K562 (cell line): ENCODE measurements around the gene MRPL40. TPM values are rescaled to one million over a fixed set of nuclear protein-coding genes. Genes with fewer than 3 reads are reported as not detected.

Experiments
- ATAC-seq: fragments of 200-7000 bp; cut with Tn5 transposase; 3 replicates; pipeline ENCODE4 v1.9.1; 2020; ENCODE audit warnings: moderate library complexity
- BruUV-seq: library from RNA; stranded (reverse); fragments of 400-500 nt; replicated peaks from 2 replicates; lab custom pipeline; 2021; lab: Mats Ljungman, UMichigan
- CTCF ChIA-PET: fragments of 300-600 bp; formaldehyde crosslinking; extraction: SDS; loops from one replicate; lab custom pipeline; 2021; ENCODE audit warnings: low intra/inter-chr PET ratio; lab: Yijun Ruan, JAX
- POLR2A ChIA-PET: fragments of 300-600, 350-650 bp; sonication (Branson Sonifier 250); formaldehyde crosslinking; extraction: SDS; loops from one replicate; lab custom pipeline; 2021; ENCODE audit warnings: antibody characterized with exemption, inconsistent platforms; lab: Yijun Ruan, JAX
- DNase-seq, 4 experiments: peaks; one replicate each; pipeline versions ENCODE4 v3.0.0 to v3.0.0-alpha.2; 2011 to 2018; ENCODE audit warnings: low spot score in 3 of 4, mixed read lengths in 3 of 4; ENCODE audit errors: extremely low read depth in 1 of 4
- FAIRE-seq: peaks from 2 replicates; lab custom pipeline; 2011; peaks lifted over from hg19 to GRCh38; lab: Jason Lieb, UNC
- H2AFZ ChIP-seq: 2 replicates; pipeline ENCODE4 v1.6.0; 2011; ENCODE audit warnings: low read depth, low read length, control low read depth, inconsistent platforms
- H3K27ac ChIP-seq: fragments of 200-600 bp; 3 replicates; pipeline ENCODE4 v1.8.0; 2011; ENCODE audit warnings: low read depth, mild to moderate bottlenecking, control low read depth, inconsistent platforms, low read length, moderate library complexity, mixed read lengths; ENCODE audit errors: extremely low read depth
- H3K27me3 ChIP-seq, 2 experiments: fragments of 300-600 bp in 1 of 2; 2 replicates in 1 of 2; 3 replicates in 1 of 2; pipeline versions ENCODE4 v1.6.0 to v1.8.0; 2011; ENCODE audit warnings: inconsistent platforms in 2 of 2, low read length in 2 of 2, mild to moderate bottlenecking in 1 of 2, mixed read lengths in 1 of 2, moderate library complexity in 1 of 2; ENCODE audit not compliant: control insufficient read depth in 2 of 2, insufficient read depth in 2 of 2
- H3K36me3 ChIP-seq: fragments of 300-600 bp; 3 replicates; pipeline ENCODE4 v1.8.0; 2011; ENCODE audit warnings: mild to moderate bottlenecking, low read length, inconsistent platforms; ENCODE audit not compliant: control insufficient read depth, insufficient read depth
- H3K4me1 ChIP-seq, 2 experiments: fragments of 200-600 bp in 1 of 2; replicated peaks in 1 of 2; 2 replicates in 1 of 2; 3 replicates in 1 of 2; pipeline versions ENCODE4 v1.5.1 to v1.8.0; 2011; ENCODE audit warnings: inconsistent platforms in 2 of 2, low read length in 2 of 2, mild to moderate bottlenecking in 1 of 2, mixed read lengths in 1 of 2, moderate library complexity in 1 of 2; ENCODE audit not compliant: control insufficient read depth in 2 of 2, insufficient read depth in 2 of 2
- H3K4me2 ChIP-seq: 2 replicates; pipeline ENCODE4 v1.6.1; 2011; ENCODE audit warnings: low read length, control low read depth, inconsistent platforms, mixed read lengths; ENCODE audit not compliant: insufficient read depth
- H3K4me3 ChIP-seq: fragments of 200-600 bp; sonication (generic), shearing (Covaris generic); 2 replicates; pipeline ENCODE4 v1.5.1; 2016; ENCODE audit warnings: control low read depth, inconsistent platforms
- H3K79me2 ChIP-seq: fragments of 200-600 bp; 3 replicates; pipeline ENCODE4 v1.8.0; 2011; ENCODE audit warnings: low read length, inconsistent platforms; ENCODE audit not compliant: control insufficient read depth, insufficient read depth
- H3K9ac ChIP-seq, 2 experiments: 2 replicates each; pipeline versions ENCODE4 v1.6.0 to v1.6.1; 2011; ENCODE audit warnings: low read depth in 2 of 2, low read length in 2 of 2, control low read depth in 1 of 2, inconsistent platforms in 1 of 2, mild to moderate bottlenecking in 1 of 2, mixed read lengths in 1 of 2; ENCODE audit not compliant: insufficient read depth in 1 of 2
- H3K9me1 ChIP-seq: one replicate; pipeline ENCODE4 v1.6.0; 2011; ENCODE audit warnings: inconsistent platforms, mild to moderate bottlenecking, low read length, moderate library complexity; ENCODE audit not compliant: control insufficient read depth, insufficient read depth
- H3K9me3 ChIP-seq: replicated peaks from 2 replicates; pipeline ENCODE4 v1.5.1; 2011; ENCODE audit warnings: low read depth, low read length, inconsistent platforms; ENCODE audit not compliant: control insufficient read depth, insufficient read depth
- H4K20me1 ChIP-seq: replicated peaks from 2 replicates; pipeline ENCODE4 v1.6.1; 2011; ENCODE audit warnings: low read length, inconsistent platforms, mixed read lengths; ENCODE audit not compliant: control insufficient read depth, insufficient read depth
- ELF2 ChIP-seq: fragments of 250-450 bp; sonication (Bioruptor Pico); IDR thresholded peaks from 2 replicates; pipeline ENCODE4 v1.5.0; 2021; ENCODE audit warnings: mild to moderate bottlenecking
- ID3 ChIP-seq, 2 experiments: fragments of 250-450 bp in 1 of 2; fragments of 450-650 bp in 1 of 2; sonication (Bioruptor Pico) in 1 of 2; IDR thresholded peaks; 2 replicates each; pipeline versions ENCODE4 v1.6.1 to v1.8.0; 2016 to 2021; ENCODE audit warnings: mild to moderate bottlenecking in 2 of 2, moderate library complexity in 2 of 2, missing compliant biosample characterization in 1 of 2, missing genetic modification characterization in 1 of 2
- MEIS2 ChIP-seq: fragments of 450-650 bp; IDR thresholded peaks from 2 replicates; pipeline ENCODE4 v1.6.1; 2014; ENCODE audit warnings: mild to moderate bottlenecking; ENCODE audit not compliant: partially characterized antibody
- MLX ChIP-seq, 2 experiments: fragments of 450-650 bp in 1 of 2; sonication (generic) in 1 of 2; formaldehyde crosslinking; conservative IDR thresholded peaks; 2 replicates each; pipeline versions ENCODE4 v1.4.0 to v1.8.1; 2020 to 2022; ENCODE audit warnings: mild to moderate bottlenecking in 1 of 2, missing genetic modification reagents in 1 of 2
- NCOA2 ChIP-seq, 2 experiments: fragments of 450-650 bp; IDR thresholded peaks; 2 replicates each; pipeline ENCODE4 v1.6.1; 2018; ENCODE audit warnings: mild to moderate bottlenecking in 2 of 2, moderate library complexity in 1 of 2; ENCODE audit not compliant: partially characterized antibody in 2 of 2
- POLR2AphosphoS2 ChIP-seq: IDR thresholded peaks from 2 replicates; pipeline ENCODE4 v1.6.1; 2012; ENCODE audit warnings: low read length, improper control_type of control experiment
- SMAD2 ChIP-seq: fragments of 150-350 bp; IDR thresholded peaks from 2 replicates; pipeline ENCODE4 v1.6.1; 2014; ENCODE audit warnings: low read depth, mild to moderate bottlenecking, low read length
- SRF ChIP-seq, 2 experiments: fragments of 250-450, 450-650 bp in 1 of 2; sonication (Bioruptor Pico) in 1 of 2; sonication (generic) in 1 of 2; formaldehyde crosslinking; IDR thresholded peaks; 2 replicates each; pipeline versions ENCODE4 v1.5.0 to v1.5.1; 2020 to 2022; ENCODE audit warnings: mild to moderate bottlenecking in 1 of 2, missing genetic modification reagents in 1 of 2
- STAT5B ChIP-seq: fragments of 250-450 bp; sonication (Bioruptor Pico); IDR thresholded peaks from 2 replicates; pipeline ENCODE4 v1.8.0; 2021; ENCODE audit warnings: mild to moderate bottlenecking, inconsistent platforms
- ZBTB11 ChIP-seq, 3 experiments: fragments of 200-800 bp in 1 of 3; fragments of 250-450 bp in 1 of 3; fragments of 450-650 bp in 1 of 3; sonication (Bioruptor Pico) in 1 of 3; sonication (Bioruptor generic) in 1 of 3; formaldehyde crosslinking in 1 of 3; IDR thresholded peaks; 2 replicates each; pipeline versions ENCODE4 v1.6.1 to v1.8.0; 2016 to 2022; ENCODE audit warnings: mild to moderate bottlenecking in 2 of 3, missing genetic modification characterization in 2 of 3, missing compliant biosample characterization in 1 of 3, moderate library complexity in 1 of 3
- ZBTB2 ChIP-seq: fragments of 450-650 bp; IDR thresholded peaks from 2 replicates; pipeline ENCODE4 v1.6.1; 2016; ENCODE audit warnings: antibody characterized with exemption
- ZNF707 ChIP-seq: fragments of 250-450 bp; sonication (Bioruptor Pico); conservative IDR thresholded peaks from 2 replicates; pipeline ENCODE4 v1.8.0; 2022; ENCODE audit warnings: inconsistent platforms, mild to moderate bottlenecking, moderate library complexity
- WGBS: fragments of 100-300 bp; shearing (Covaris generic); methylation state at CpG from one replicate; pipeline ENCODE4 v1.1.6; 2016; ENCODE audit warnings: low coverage, mixed read lengths; ENCODE audit not compliant: insufficient coverage; ENCODE audit errors: missing lambda C conversion rate; 5-methylcytosine and 5-hydroxymethylcytosine counted together
- in situ Hi-C: fragments of 300-500 bp; cut with MboI; formaldehyde crosslinking; loops from 4 replicates; pipeline ENCODE4 v1.15.0; 2018; ENCODE audit warnings: inconsistent platforms, mixed read lengths
- intact Hi-C: fragments of 100-400 bp; cut with micrococcal nuclease; formaldehyde crosslinking; loops from 2 replicates; pipeline ENCODE4 v1.14.2; 2022
- polyA plus RNA-seq, 8 experiments: library from polyadenylated mRNA; depleted of rRNA in 4 of 8; stranded (reverse) in 5 of 8; unstranded in 3 of 8; fragments of >200 nt; fragmentation: Nextera tagmentation in 2 of 8; fragmentation: Illumina TruSeq in 1 of 8; extraction: Ambion mirVana in 2 of 8; extraction: Trizol in 1 of 8; gene quantifications; 2 replicates each; pipeline versions ENCODE4 v1.2.1 to v1.2.3, GENCODE V29; 2011 to 2014; ENCODE audit warnings: inconsistent platforms in 1 of 8, missing spikeins in 1 of 8
- total RNA-seq, 7 experiments: library from RNA; depleted of rRNA in 6 of 7; stranded (reverse); fragments of >200 nt in 6 of 7; fragmentation: Illumina TruSeq in 2 of 7; extraction: Trizol in 2 of 7; gene quantifications; 2 replicates each; pipeline versions ENCODE4 v1.2.1 to v1.2.3, GENCODE V29; 2011 to 2021; ENCODE audit warnings: low replicate concordance in 1 of 7

The MRPL40 gene
- total and polyA plus RNA-seq, 9 of the 15 experiments (the other 6 are each of a cell fraction or from before 2014, with no cell fraction given): 132 to 652 (median 208) TPM

- TF ChIP-seq MLX (CRISPR knock-in tag; conservative IDR thresholded peaks at IDR 0.05): 0 out of 4 replicates have a peak, but pooled peaks of 1 of the 2 experiments have one; percentile 63
- no peak for TF ChIP-seq ID3 (CRISPR knock-in tag; IDR thresholded peaks at IDR 0.05)
- TF ChIP-seq ID3 (tag; IDR thresholded peaks at IDR 0.05): 0 out of 2 replicates have a peak, but pooled peaks have one; percentile 16
These were observed 46.1 kb upstream of the MRPL40 start (continued) for GRCh38 chr22:19386248-19386647.

GRCh38 chr22:19387038-19387437, 45.3 kb upstream of the MRPL40 start:
- H3K9ac ChIP-seq: no peak overlapping the region
- H3K27me3 ChIP-seq: no peaks in the 10 kb centered on the region
- FAIRE-seq (no peak), DNase-seq (no peak), ATAC-seq (no peak)
- 0 out of 2 replicates have a peak, but pooled peaks cover 3% of the 10 kb centered on the region for H4K20me1 ChIP-seq
- ChIA-PET POLR2A (interaction anchor here (0.6 to 3.9 kb wide), 10 partner anchors 10 to 253 kb away, joined by 3 to 39 read pairs (median 4); partner anchors contain the start of gene SLC25A1), CTCF (no interaction called here)
- peaks cover 96% of the 10 kb centered on the region for H3K36me3 ChIP-seq
- WGBS: 92% methylated on average over 2 of the region's 2 CpGs
- H2AFZ ChIP-seq: no peak overlapping the region
- H3K9me1 ChIP-seq: no peaks in the 10 kb centered on the region
- intact Hi-C loops (no loop called here), in situ Hi-C loops (no loop called here)
- H3K4me1 ChIP-seq: no peaks in the 10 kb centered on the region
- no peaks in the 10 kb centered on the region for H3K9me3 ChIP-seq
- no peak overlapping the region for H3K4me2 ChIP-seq
- BruUV-seq: no TSS peak
- H3K27ac ChIP-seq: no peak overlapping the region
- H3K4me3 ChIP-seq: no peak overlapping the region
- H3K79me2 ChIP-seq: no peaks in the 10 kb centered on the region
- TF ChIP-seq SMAD2 (no peak), MEIS2 (no peak), ZBTB2 (no peak), ZBTB11 (CRISPR knock-in tag; IDR thresholded peaks at IDR 0.05) (0 out of 6 replicates have a peak, but pooled peaks of 1 of the 3 experiments have one; percentile 23), POLR2AphosphoS2 (peak; percentile 45; the same call in 1 of the 2 replicates), STAT5B (CRISPR knock-in tag) (0 out of 2 replicates have a peak, but pooled peaks have one; percentile 11), NCOA2 (IDR thresholded peaks at IDR 0.05; ENCODE audit: partially characterized antibody in 2 of 2) (no peak), SRF (CRISPR knock-in tag; IDR thresholded peaks at IDR 0.05) (no peak), ELF2 (CRISPR knock-in tag) (no peak), ZNF707 (CRISPR knock-in tag) (0 out of 2 replicates have a peak, but pooled peaks have one; percentile 5)
